Left forelimb (tissue), 1 donor: ENCODE results near the gene OSCP1.

Experiments used
- DNase-seq: peaks from one replicate; pipeline ENCODE4 v3.0.0-alpha.2; 2018; ENCODE audit warnings: low spot score

Gene OSCP1

GRCh38 chr1:36446746-36447145 lies 3.5 kb downstream of the OSCP1 start:
- DNase-seq = no peak

- DNase-seq = no peak
Measured at GRCh38 chr1:36446271-36446670, 4.0 kb downstream of the OSCP1 start.

GRCh38 chr1:36443297-36443696 lies 7.0 kb downstream of the OSCP1 start:
- DNase-seq = no peak

GRCh38 chr1:36442337-36442736 lies 7.9 kb downstream of the OSCP1 start:
- no peak for DNase-seq

DNA sequence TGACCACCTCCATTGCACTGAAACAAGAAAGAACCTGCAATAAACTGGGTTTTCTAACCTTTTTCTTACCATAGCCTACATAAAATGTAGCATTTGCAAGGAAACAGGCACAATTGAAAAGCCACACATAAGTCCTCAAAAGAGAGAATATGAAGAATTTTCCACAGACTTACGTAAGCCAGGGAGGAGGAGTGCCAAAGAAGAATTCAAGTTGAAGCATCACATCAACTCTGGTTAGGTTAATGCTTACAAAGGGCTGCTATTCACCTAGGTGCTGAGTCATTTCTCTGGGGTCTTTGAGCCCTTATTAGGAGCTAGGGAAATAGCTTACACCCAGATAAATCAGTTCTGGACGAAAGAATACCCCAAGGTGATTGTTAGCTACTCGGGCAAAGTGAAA lies 9.6 kb downstream of the OSCP1 start:
- DNase-seq = no peak

- no peak for DNase-seq
Measured at GRCh38 chr1:36440044-36440443, 10.2 kb downstream of the OSCP1 start.

DNA sequence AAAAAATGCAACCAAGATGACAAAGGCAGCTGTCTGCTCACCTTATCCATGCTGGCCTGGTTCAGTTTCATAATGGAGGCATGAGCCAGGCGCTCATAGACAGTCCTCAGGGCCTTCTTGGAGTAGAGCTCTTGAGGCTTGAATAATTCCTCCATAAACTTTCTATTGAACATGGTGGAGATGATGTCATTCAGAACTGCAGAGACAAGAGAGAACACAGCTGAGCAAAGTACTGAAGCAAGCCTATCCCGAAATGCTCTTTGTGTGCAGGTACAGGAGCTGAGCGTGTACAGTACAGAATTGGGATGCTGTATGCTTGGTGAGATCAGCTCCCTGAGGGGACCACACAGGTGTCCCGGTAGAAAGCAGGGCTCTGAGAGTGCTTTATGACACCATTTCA lies 11.5 kb downstream of the OSCP1 start:
- no peak for DNase-seq

GRCh38 chr1:36436821-36437220 lies 13.4 kb downstream of the OSCP1 start:
- DNase-seq = no peak

- DNase-seq = no peak
Measured at GRCh38 chr1:36433102-36433501, 17.1 kb downstream of the OSCP1 start.

GRCh38 chr1:36432616-36433015 lies 17.6 kb downstream of the OSCP1 start:
- DNase-seq = no peak

DNA sequence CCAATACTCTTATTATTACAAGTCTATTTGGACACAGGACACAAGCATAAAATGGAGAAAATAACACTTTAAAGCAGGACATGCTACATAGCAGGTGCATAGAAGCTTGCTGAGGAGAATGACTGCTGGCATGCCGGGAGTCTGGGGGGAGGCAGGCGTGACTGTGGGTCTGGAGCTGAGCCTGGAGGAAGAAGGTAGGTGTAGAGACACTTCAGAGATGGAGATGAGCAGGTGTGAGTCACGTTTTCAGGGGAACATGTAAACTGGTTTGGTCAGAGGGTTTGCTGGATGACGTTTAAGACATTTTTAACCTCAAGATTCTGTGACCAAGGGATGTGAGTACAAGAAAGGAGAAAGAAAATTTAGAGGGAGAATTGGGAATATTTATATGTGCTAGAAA lies 24.5 kb downstream of the OSCP1 start:
- DNase-seq = no peak

GRCh38 chr1:36421649-36422048 lies 28.6 kb downstream of the OSCP1 start:
- no peak for DNase-seq

GRCh38 chr1:36420836-36421317 lies 29.4 kb downstream of the OSCP1 start:
- peak; percentile 91 for DNase-seq

DNA sequence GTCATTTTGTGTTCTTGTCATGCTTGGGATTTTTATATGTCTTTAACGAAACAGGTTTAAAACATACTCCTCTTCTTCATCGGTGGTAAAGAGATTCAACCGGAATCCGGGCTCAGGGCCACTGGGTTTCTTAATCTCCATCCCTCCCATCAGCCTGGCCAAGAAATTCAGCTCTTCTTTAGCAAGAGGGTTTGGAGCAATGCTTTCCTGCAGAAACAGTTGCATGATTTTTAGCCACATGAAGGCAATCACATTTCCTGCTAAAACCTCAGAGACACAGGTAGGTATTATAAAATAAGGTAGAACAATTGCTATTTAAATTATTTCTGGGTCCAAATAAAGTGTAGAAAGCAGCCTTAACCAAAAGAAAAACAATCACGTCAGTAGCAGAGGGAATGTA lies 29.8 kb downstream of the OSCP1 start:
- DNase-seq = no peak

- no peak for DNase-seq
Measured at GRCh38 chr1:36419569-36419968, 30.7 kb downstream of the OSCP1 start.

DNA sequence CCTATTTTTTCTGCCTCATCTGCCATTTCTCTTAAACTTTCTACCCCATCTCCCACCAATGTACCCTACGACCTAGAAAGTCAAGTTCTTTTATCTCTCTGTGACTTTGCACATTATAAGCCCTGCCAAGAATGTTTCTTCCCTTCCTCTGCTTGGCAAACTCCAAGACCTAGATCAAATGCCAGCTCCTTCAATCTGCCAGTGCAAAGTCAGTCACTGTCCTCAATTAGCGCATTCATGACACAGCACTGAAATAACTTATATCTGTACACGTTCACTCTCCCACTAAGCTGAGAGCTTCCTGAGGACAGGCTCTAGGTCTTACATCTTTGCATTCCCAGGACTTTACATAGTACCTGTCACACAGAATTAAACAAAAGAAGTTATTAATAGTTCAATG lies 31.1 kb downstream of the OSCP1 start:
- no peak for DNase-seq

DNA sequence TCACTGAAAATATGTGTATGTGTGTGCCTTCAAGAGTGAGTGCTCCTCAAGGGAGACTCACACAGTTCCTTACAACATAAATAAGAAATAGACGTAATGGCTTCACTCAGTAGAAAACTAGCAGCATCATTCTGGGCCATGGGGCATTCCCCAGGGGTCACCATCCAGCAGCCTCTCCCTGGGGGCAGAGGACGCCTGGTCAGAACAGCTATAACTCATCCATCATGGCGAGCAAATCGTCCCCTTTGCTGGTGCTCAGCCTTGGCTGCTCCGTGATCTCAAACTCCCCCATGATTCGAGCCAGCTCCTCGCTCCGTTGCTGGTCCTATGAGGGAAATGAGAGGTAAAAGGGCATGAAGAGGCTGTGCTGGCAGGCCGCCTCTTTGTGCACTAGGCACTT lies 32.3 kb downstream of the OSCP1 start:
- DNase-seq = no peak

GRCh38 chr1:36415661-36416326 lies 34.5 kb downstream of the OSCP1 start:
- no peak for DNase-seq

- DNase-seq = no peak
Measured at GRCh38 chr1:36414384-36414783, 35.9 kb downstream of the OSCP1 start.

- DNase-seq = no peak
Measured at GRCh38 chr1:36411674-36412648, 38.3 kb downstream of the OSCP1 start.

DNA sequence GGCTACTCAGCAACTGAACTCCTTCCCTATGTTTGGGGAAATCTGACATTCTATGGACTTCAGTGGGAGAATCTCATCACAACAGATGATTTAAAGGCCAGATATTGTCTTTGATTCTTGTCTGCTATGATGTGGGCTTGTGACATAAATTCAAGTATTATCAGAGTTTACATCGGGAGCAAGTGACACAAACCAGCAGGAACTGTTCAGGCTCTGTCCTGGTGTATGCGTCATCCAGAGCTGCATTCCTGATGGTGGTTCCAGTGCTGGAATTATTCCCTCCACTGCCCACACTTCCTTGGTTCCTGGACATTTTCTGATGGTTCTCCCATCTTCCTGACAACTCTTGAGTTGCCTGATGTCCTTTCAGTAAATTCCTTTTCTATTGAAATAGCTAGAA lies 41.8 kb downstream of the OSCP1 start:
- DNase-seq = no peak

- no peak for DNase-seq
Measured at GRCh38 chr1:36406440-36406839, 43.8 kb downstream of the OSCP1 start.

DNA sequence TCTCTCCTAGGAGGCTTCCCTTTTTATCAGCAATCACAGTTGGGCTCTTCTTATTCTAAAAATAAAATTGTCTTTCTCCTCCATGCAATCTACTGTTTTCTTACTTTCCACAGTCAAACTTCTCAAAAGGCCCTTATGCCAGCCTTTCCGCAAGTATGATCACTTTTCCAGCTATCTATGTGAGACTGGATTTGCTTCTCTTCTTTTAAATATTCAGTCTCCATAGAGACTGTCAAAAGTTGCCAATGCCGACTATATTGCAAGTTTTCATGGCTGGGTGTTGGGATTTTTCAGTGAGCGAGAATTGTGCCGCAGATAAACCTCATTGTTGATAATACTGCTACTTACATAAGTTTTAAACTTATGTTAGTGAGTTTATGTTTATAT lies 47.8 kb downstream of the OSCP1 start:
- no peak for DNase-seq
